Suppressor macrophage (primary cell): ENCODE results near the gene MYO7B.

ENCODE experiments used
- DNase-seq, 4 experiments: peaks; one replicate each; pipeline ENCODE4 v3.0.0-alpha.2; 2020 to 2022

The MYO7B gene

GRCh38 chr2:127575185-127575765 lies 39.8 kb downstream of the MYO7B start:
- DNase-seq: peak in 1 of 4 experiments; percentile 16

- no peak for DNase-seq
Measured at GRCh38 chr2:127575941-127576432, 40.5 kb downstream of the MYO7B start.

GRCh38 chr2:127576433-127577207 lies 41.1 kb downstream of the MYO7B start:
- no peak for DNase-seq

- no peak for DNase-seq
Measured at GRCh38 chr2:127577208-127577475, 41.7 kb downstream of the MYO7B start.

- no peak for DNase-seq
Measured at GRCh38 chr2:127577503-127577902, 42.0 kb downstream of the MYO7B start.

GRCh38 chr2:127577973-127578372 lies 42.5 kb downstream of the MYO7B start:
- no peak for DNase-seq

- no peak for DNase-seq
Measured at GRCh38 chr2:127578411-127578810, 42.9 kb downstream of the MYO7B start.

GRCh38 chr2:127579231-127579630 lies 43.7 kb downstream of the MYO7B start:
- no peak for DNase-seq

- peak; percentile 24 to 61 (median 53) for DNase-seq
Measured at GRCh38 chr2:127580167-127581049, 44.9 kb downstream of the MYO7B start.

- no peak for DNase-seq
Measured at GRCh38 chr2:127581050-127581345, 45.5 kb downstream of the MYO7B start.

- DNase-seq: no peak
Measured at GRCh38 chr2:127581516-127582490, 46.3 kb downstream of the MYO7B start.

- no peak for DNase-seq
Measured at GRCh38 chr2:127582863-127583861, 47.7 kb downstream of the MYO7B start.

GRCh38 chr2:127584047-127584446 lies 48.6 kb downstream of the MYO7B start:
- no peak for DNase-seq

GRCh38 chr2:127584516-127585033 lies 49.1 kb downstream of the MYO7B start:
- no peak for DNase-seq

- DNase-seq: no peak
Measured at GRCh38 chr2:127585270-127585807, 49.9 kb downstream of the MYO7B start.

GRCh38 chr2:127586136-127586535 lies 50.7 kb downstream of the MYO7B start:
- no peak for DNase-seq

- DNase-seq: no peak
Measured at GRCh38 chr2:127586746-127587295, 51.3 kb downstream of the MYO7B start.

- DNase-seq: no peak
Measured at GRCh38 chr2:127588241-127588640, 52.8 kb downstream of the MYO7B start.

- DNase-seq: no peak
Measured at GRCh38 chr2:127589358-127589757, 53.9 kb downstream of the MYO7B start.

GRCh38 chr2:127589841-127590240 lies 54.4 kb downstream of the MYO7B start:
- no peak for DNase-seq
